Right lobe of liver (tissue), 6 donors: ENCODE data around the gene RAP1GAP. TPM values are rescaled to one million over a fixed set of nuclear protein-coding genes. Genes with fewer than 3 reads are reported as not detected.

Source experiments
- ATAC-seq, 4 donors: fragments of 200-7000 bp; cut with Tn5 transposase; one replicate each; pipeline ENCODE4 v1.9.1; 2020; ENCODE audit warnings: mild to moderate bottlenecking in 4 of 4, moderate library complexity in 4 of 4
- DNase-seq, 3 donors: peaks; one replicate each; pipeline ENCODE4 v3.0.0-alpha.2; 2020
- H3K27ac ChIP-seq, 3 donors: fragments of 200-600 bp; one replicate each; pipeline ENCODE4 v1.8.0; 2022
- H3K27me3 ChIP-seq, 2 donors: fragments of 200-600 bp; one replicate each; pipeline ENCODE4 v1.8.0; 2022
- H3K36me3 ChIP-seq, 4 donors: fragments of 200-600 bp; sonication (generic) in 1 of 4; one replicate each; pipeline versions ENCODE4 v1.5.1 to v1.8.0; 2017 to 2022; ENCODE audit warnings: control low read depth in 1 of 4
- H3K4me1 ChIP-seq, 4 donors: fragments of 200-600 bp; sonication (generic) in 1 of 4; one replicate each; pipeline versions ENCODE4 v1.5.1 to v1.8.0; 2017 to 2022; ENCODE audit warnings: control low read depth in 1 of 4
- H3K4me3 ChIP-seq, 3 donors: fragments of 200-600 bp; one replicate each; pipeline ENCODE4 v1.8.0; 2022
- H3K9me3 ChIP-seq, 4 donors: fragments of 200-600 bp; sonication (generic) in 1 of 4; one replicate each; pipeline versions ENCODE4 v1.5.1 to v1.8.0; 2017 to 2022; ENCODE audit warnings: control low read depth in 1 of 4
- CTCF ChIP-seq, 4 donors: fragments of 200-600 bp in 3 of 4; fragments of 450-650 bp in 1 of 4; IDR thresholded peaks; one replicate each; pipeline versions ENCODE4 v1.5.1 to v1.8.0; 2016 to 2022; ENCODE audit warnings: antibody characterized with exemption in 4 of 4, mild to moderate bottlenecking in 2 of 4
- POLR2A ChIP-seq: fragments of 450-650 bp; IDR thresholded peaks from one replicate; pipeline ENCODE4 v1.6.1; 2017; ENCODE audit warnings: antibody characterized with exemption, mild to moderate bottlenecking
- WGBS: methylation state at CpG from one replicate; pipeline ENCODE4 v1.1.6; 2018; ENCODE audit warnings: low coverage, low lambda C conversion rate; ENCODE audit not compliant: insufficient coverage; ENCODE audit errors: missing lambda C conversion rate; 5-methylcytosine and 5-hydroxymethylcytosine counted together
- intact Hi-C, 2 donors: fragments of 100-400 bp; cut with DNase I; formaldehyde crosslinking; loops; one replicate each; pipeline versions ENCODE4 v1.11.2 to v1.14.1; 2022
- total RNA-seq, 6 experiments: library from RNA; depleted of rRNA in 2 of 6; stranded (reverse); fragments of >200 nt in 2 of 6; fragmentation: NEBNext Ultra II Directional in 3 of 6; extraction: Animal tissue kit (Norgen Biotek cat#: 25700) in 3 of 6; gene quantifications; one replicate each; pipeline versions ENCODE4 v1.1.0 to v1.2.4, GENCODE V29; 2016 to 2023
- donor health status: DM: no; HTN: yes; CAD: no.
- donor health status: DM: no; HTN: no; CAD: no.
- donor health status: DM: no; HTN: no; CAD: no.
- donor health status: DM: no; HTN: yes; CAD: no.
- donor health status: DM: no; HTN: yes; CAD: no.

Gene RAP1GAP
- total RNA-seq, 6 experiments from 2014 or later: 8.0 to 38.1 (median 22.2) TPM

- Histone ChIP-seq H3K36me3 (no peaks in the 10 kb centered on the region), H3K9me3 (no peaks in the 10 kb centered on the region), H3K4me1 (peaks cover 0 to 4% (median 0%) of the 10 kb centered on the region in 4 donors), H3K4me3 (no peak overlapping the region), H3K27me3 (no peaks in the 10 kb centered on the region), H3K27ac (no peak overlapping the region)
- DNase-seq (no peak), ATAC-seq (peak in 3 of 4 donors; percentile 17 to 64 (median 62))
- TF ChIP-seq CTCF (IDR thresholded peaks at IDR 0.05): no peak
- TF ChIP-seq POLR2A: no peak
- 43% methylated on average over 3 of the region's 3 CpGs for WGBS
- intact Hi-C loops: loop anchor here in 1 of 2 donors (10.0 kb wide), 1 partner anchor 65 kb away; no protein-coding TSS in a partner anchor
These were observed 89.4 kb downstream of the RAP1GAP start for GRCh38 chr1:21579791-21580190.

- intact Hi-C loops: loop anchor here in 1 of 2 donors (10.0 kb wide), 1 partner anchor 63 kb away; no protein-coding TSS in a partner anchor
- ATAC-seq (no peak), DNase-seq (no peak)
- H3K4me1 ChIP-seq: peaks cover 0 to 4% (median 0%) of the 10 kb centered on the region in 4 donors
- H3K4me3 ChIP-seq: no peak overlapping the region
- WGBS: 67% methylated on average over 9 of the region's 9 CpGs
- H3K9me3 ChIP-seq: no peaks in the 10 kb centered on the region
- TF ChIP-seq POLR2A (no peak), CTCF (IDR thresholded peaks at IDR 0.05) (no peak)
- no peaks in the 10 kb centered on the region for H3K27me3 ChIP-seq
- no peak overlapping the region for H3K27ac ChIP-seq
- H3K36me3 ChIP-seq: no peaks in the 10 kb centered on the region
These were observed 91.2 kb downstream of the RAP1GAP start for GRCh38 chr1:21577933-21578332.

- TF ChIP-seq CTCF (IDR thresholded peaks at IDR 0.05) (no peak), POLR2A (no peak)
- no peak overlapping the region for H3K27ac ChIP-seq
- no peak for DNase-seq
- intact Hi-C loops: loop anchor here in 1 of 2 donors (10.0 kb wide), 1 partner anchor 63 kb away; no protein-coding TSS in a partner anchor
- no peaks in the 10 kb centered on the region for H3K36me3 ChIP-seq
- H3K4me1 ChIP-seq: peaks cover 0 to 4% (median 0%) of the 10 kb centered on the region in 4 donors
- no peaks in the 10 kb centered on the region for H3K27me3 ChIP-seq
- WGBS: 94% methylated on average over 10 of the region's 26 CpGs
- H3K4me3 ChIP-seq: no peak overlapping the region
- no peaks in the 10 kb centered on the region for H3K9me3 ChIP-seq
- ATAC-seq: no peak
These were observed 91.8 kb downstream of the RAP1GAP start for GRCh38 chr1:21577324-21577723.

- DNase-seq (no peak), ATAC-seq (no peak)
- TF ChIP-seq POLR2A (no peak), CTCF (IDR thresholded peaks at IDR 0.05) (no peak)
- no peaks in the 10 kb centered on the region for H3K9me3 ChIP-seq
- no peak overlapping the region for H3K4me3 ChIP-seq
- 69% methylated on average over 5 of the region's 5 CpGs for WGBS
- H3K4me1 ChIP-seq: peaks cover 0 to 4% (median 0%) of the 10 kb centered on the region in 4 donors
- no peaks in the 10 kb centered on the region for H3K27me3 ChIP-seq
- no peak overlapping the region for H3K27ac ChIP-seq
- intact Hi-C loops: loop anchor here in 1 of 2 donors (10.0 kb wide), 1 partner anchor 62 kb away; no protein-coding TSS in a partner anchor
- H3K36me3 ChIP-seq: no peaks in the 10 kb centered on the region
These were observed 92.4 kb downstream of the RAP1GAP start for GRCh38 chr1:21576798-21577187.
